Measurements from ENCODE around the gene IL20. TPM values are rescaled to one million over a fixed set of nuclear protein-coding genes. Genes with fewer than 3 reads are reported as not detected.
"Not testable (repeated sequence)": the region's sequence is repeated elsewhere in the genome, so short reads cannot be mapped to it uniquely, and the experiment has no call there.

Gene IL20
- total RNA-seq, 4 donors from 2014 or later, result not detected

DNA sequence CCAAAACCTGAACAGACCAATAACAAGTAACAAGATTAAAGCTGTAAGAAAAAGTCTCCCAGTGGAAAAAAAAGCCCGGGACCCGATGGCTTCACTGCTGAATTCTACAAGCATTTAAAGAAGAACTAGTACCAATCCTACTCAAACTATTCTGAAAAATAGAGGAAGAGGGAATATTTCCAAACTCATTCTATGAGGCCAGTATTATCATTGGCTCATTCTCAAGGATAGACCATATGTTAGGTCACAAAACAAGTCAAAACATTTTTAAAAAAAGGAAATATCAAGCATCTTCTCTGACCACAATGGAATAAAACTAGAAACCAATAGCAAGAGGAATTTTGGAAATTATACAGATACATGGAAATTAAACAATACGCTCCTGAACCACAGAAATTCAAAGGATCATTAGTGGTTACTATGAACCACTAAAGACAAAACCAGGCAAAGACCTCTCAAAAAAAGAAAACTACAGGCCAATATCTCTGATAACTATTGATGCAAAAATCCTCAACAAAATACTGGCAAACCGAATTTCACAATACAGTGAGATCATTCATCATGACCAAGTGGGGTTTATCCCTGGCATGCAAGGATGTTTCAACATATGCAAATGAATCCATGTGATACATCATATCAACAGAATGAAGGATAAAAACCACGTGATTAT, 13.9 kb upstream of the IL20 start:
- Histone ChIP-seq H3K4me3 (no peak overlapping the region), H3K27me3 (no peaks in the 10 kb centered on the region), H3K4me1 (no peaks in the 10 kb centered on the region), H3K36me3 (no peaks in the 10 kb centered on the region), H3K9me3 (no peaks in the 10 kb centered on the region), H3K27ac (no peak overlapping the region)
- TF ChIP-seq POLR2A (IDR thresholded peaks at IDR 0.05), result no peak
- TF ChIP-seq, protein P1, sequence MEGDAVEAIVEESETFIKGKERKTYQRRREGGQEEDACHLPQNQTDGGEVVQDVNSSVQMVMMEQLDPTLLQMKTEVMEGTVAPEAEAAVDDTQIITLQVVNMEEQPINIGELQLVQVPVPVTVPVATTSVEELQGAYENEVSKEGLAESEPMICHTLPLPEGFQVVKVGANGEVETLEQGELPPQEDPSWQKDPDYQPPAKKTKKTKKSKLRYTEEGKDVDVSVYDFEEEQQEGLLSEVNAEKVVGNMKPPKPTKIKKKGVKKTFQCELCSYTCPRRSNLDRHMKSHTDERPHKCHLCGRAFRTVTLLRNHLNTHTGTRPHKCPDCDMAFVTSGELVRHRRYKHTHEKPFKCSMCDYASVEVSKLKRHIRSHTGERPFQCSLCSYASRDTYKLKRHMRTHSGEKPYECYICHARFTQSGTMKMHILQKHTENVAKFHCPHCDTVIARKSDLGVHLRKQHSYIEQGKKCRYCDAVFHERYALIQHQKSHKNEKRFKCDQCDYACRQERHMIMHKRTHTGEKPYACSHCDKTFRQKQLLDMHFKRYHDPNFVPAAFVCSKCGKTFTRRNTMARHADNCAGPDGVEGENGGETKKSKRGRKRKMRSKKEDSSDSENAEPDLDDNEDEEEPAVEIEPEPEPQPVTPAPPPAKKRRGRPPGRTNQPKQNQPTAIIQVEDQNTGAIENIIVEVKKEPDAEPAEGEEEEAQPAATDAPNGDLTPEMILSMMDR (IDR thresholded peaks at IDR 0.05), result no peak
- DNase-seq, result no peak

DNA sequence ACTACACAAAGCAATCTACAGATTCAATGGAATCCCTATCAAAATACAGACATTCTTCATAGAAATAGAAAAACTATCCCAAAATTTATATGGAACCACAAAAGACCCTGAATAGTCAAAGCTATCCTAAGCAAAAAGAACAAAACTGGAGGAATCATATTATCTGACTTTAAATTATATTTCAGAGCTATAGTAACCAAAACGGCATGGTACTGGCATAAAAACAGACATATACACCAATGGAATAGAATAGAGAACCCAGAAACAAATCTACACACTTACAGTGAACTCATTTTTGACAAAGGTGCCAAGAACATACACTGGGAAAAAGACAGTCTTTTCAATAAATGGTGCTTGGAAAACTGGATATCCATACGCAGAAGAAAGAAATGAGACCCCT, 12.8 kb upstream of the IL20 start:
- not testable (repeated sequence) for DNase-seq, H3K9me3 ChIP-seq, H3K36me3 ChIP-seq

DNA sequence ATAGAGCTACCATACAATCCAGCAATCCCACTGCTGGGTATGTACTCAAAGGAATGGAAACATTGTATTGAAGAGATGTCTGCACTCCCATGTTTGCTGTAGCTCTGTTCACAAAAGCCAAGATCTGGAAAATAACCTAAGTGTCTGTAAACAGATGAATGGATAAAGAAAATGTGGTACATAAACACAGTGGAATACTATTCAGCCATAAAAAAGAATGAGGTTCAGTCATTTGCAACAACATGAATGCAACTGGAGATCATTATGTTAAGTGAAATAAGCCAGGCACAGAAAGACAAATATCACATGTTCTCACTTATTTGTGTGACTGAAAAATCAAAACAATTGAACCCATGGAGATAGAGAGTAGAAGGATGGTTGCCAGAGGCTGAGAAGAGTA, 11.7 kb upstream of the IL20 start:
- H3K36me3 ChIP-seq, H3K27me3 ChIP-seq, H3K4me3 ChIP-seq, H3K4me1 ChIP-seq, H3K9me3 ChIP-seq, H3K27ac ChIP-seq, DNase-seq: not testable (repeated sequence)

More for the DNA sequence above, 12.8 kb upstream of the IL20 start:
- H3K4me3 ChIP-seq, H3K4me1 ChIP-seq, H3K27me3 ChIP-seq, H3K27ac ChIP-seq: not testable (repeated sequence)

DNA sequence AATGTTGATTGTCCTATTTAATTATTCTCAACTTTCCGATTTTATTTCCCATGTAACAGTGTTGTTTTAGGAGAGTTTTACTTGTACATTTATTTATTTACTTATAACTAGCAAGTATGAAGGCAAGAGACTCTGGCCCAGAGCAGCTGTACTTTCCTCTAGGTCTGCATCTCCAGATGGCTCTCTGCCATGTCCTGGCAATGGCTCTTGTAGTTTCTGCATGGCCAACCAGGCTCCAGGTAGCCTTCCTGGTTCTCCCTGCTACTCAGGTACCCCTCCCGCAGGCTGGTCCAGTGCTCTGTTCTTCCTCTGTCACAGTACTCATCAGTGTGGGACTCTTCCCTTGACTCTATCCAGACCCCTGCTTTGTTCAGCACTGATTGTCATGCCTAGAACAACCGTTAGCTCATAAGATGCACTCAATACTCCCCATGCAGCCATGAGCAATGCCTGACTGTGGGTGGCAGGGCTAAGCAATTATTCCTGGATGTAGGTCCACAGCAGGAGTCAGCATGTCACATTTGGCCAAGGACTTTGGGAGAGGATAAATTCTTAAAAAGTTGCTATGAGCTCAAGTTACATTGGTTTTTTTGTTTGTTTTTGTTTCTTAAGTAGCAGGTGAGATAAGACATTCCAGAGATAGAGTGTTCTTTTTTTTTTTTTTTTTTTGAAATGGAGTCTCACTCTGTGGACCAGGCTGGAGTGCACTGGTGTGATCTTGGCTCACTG, 10.9 kb upstream of the IL20 start:
- H3K27ac ChIP-seq, result no peak overlapping the region
- no peaks in the 10 kb centered on the region for H3K27me3 ChIP-seq
- no peak for DNase-seq
- no peaks in the 10 kb centered on the region for H3K36me3 ChIP-seq
- H3K4me3 ChIP-seq, result no peak overlapping the region
- H3K4me1 ChIP-seq, result no peaks in the 10 kb centered on the region
- no peaks in the 10 kb centered on the region for H3K9me3 ChIP-seq
- TF ChIP-seq, protein P1 (IDR thresholded peaks at IDR 0.05), result no peak
- no peak for TF ChIP-seq POLR2A (IDR thresholded peaks at IDR 0.05)

DNA sequence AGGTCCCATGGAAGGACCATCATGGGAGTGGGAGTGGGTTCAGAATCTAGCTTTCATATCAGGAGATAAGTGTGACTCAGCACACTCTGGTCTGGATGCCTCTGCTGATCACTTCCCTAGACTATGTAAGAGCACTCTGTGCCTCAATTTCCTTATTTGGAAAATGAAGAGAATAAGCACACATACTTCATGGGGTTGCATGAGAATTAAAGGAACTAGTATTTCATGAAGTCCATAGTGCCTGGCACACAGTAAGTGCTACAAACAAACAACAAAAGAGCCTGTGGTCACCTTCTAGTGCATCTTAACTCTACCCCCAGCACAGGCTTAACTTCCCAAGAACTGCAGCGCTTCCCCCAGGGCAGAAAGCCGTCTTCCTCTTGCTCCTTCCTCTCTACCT, 9.6 kb upstream of the IL20 start:
- TF ChIP-seq, protein P1 (IDR thresholded peaks at IDR 0.05), result no peak
- no peak for TF ChIP-seq POLR2A (IDR thresholded peaks at IDR 0.05)
- H3K4me1 ChIP-seq, result no peaks in the 10 kb centered on the region

DNA sequence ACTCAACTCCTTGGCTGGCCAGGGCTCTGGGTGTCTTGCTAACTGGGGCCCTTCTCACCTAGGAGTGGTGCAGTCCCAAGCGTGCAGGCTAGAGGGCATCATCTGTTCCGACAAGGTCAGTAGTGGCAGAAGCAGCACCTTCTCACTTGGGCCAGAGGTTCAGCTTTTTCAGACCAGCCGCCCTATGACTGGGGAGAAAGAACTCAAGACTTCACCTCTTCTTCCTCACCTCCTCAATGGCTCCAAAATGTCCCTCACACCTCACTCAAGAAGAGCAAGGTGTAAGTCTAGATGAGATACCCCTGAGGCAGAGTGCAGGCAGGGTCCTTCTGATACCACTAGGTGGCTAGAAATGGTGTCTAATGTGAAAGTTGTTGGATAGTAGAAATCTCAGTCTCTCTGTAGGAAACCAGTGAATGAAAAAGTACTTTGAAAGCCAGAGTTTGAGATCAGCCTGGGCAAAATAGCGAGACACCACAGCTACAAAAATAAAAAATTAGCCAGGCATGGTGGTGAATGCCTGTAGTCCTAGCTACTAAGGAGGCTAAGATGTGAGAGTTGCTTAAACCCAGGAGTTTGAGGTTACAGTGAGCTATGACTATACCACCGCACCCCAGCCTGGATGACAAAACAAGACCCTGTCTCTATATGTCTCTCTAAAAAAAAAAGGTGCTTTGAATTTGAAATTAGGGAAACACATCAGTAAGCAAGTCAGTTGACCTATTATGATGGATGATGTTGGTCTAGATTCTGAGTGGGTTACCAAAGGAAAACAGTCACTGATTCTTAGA, 8.6 kb upstream of the IL20 start:
- no peaks in the 10 kb centered on the region for H3K36me3 ChIP-seq
- TF ChIP-seq POLR2A (IDR thresholded peaks at IDR 0.05), result no peak
- TF ChIP-seq, protein P1 (IDR thresholded peaks at IDR 0.05), result peak in 3 of 6 experiments; percentile 26 to 32 (median 31)
- no peaks in the 10 kb centered on the region for H3K9me3 ChIP-seq
- no peak for DNase-seq
- no peak overlapping the region for H3K4me3 ChIP-seq
- no peaks in the 10 kb centered on the region for H3K27me3 ChIP-seq
- H3K4me1 ChIP-seq, result no peaks in the 10 kb centered on the region
- H3K27ac ChIP-seq, result no peak overlapping the region

More for the DNA sequence above, 9.6 kb upstream of the IL20 start:
- Histone ChIP-seq H3K9me3 (no peaks in the 10 kb centered on the region), H3K36me3 (no peaks in the 10 kb centered on the region), H3K4me3 (no peak overlapping the region), H3K27ac (no peak overlapping the region), H3K27me3 (no peaks in the 10 kb centered on the region)
- DNase-seq, result no peak
